ENCODE results near the gene ATG7.

The ATG7 gene

DNA sequence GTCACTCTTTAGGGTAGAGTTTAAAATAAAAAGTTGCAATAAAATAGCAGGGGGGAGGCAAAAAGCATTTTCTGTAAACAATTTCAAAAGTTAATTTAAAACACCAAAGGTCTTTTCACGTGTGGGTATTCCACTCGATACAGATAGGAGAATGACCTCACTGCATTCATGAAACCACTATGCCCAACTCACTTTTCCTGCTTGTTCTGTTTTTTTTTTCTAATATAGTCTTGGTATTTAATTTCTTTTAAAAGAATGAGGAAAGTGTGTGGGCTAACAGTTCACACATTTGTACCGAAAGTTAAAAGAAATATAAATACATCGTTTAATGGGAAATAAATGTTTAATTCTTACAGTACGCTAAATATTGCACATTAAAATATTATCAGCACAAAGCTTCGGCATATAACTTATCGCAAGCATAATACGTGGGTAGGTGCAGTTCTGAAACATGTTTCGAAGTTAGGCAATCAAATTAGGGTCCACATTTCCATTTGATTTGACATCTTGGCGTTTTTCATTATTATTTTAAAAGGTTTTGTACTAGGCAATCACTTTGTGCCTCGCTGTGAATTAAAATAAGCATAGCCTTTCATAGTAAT is 330.1 kb downstream of the ATG7 start:
- no peaks in the 10 kb centered on the region for H3K27me3 ChIP-seq (ENCODE audit: control insufficient read depth in 2 of 2, insufficient read depth in 2 of 2, low read length in 2 of 2)
- no peak overlapping the region for H3K4me3 ChIP-seq (ENCODE audit: low read length in 2 of 2)
- H3K9ac ChIP-seq (ENCODE audit: low read depth in 1 of 2, low read length in 2 of 2) = no peak overlapping the region
- peaks cover 18 to 19% of the 10 kb centered on the region in 2 donors for H3K36me3 ChIP-seq (ENCODE audit: control insufficient read depth in 2 of 2, insufficient read depth in 2 of 2, low read length in 2 of 2)
- no peaks in the 10 kb centered on the region for H3K9me3 ChIP-seq (ENCODE audit: control insufficient read depth in 2 of 2, low read length in 2 of 2)
- peak overlapping the region in 1 of 2 donors; percentile 43 for H3K27ac ChIP-seq (ENCODE audit: low read depth in 2 of 2, low read length in 2 of 2)
- H3K4me1 ChIP-seq (ENCODE audit: control insufficient read depth in 2 of 2, insufficient read depth in 2 of 2, low read length in 2 of 2) = peaks cover 3 to 4% of the 10 kb centered on the region in 2 donors

DNA sequence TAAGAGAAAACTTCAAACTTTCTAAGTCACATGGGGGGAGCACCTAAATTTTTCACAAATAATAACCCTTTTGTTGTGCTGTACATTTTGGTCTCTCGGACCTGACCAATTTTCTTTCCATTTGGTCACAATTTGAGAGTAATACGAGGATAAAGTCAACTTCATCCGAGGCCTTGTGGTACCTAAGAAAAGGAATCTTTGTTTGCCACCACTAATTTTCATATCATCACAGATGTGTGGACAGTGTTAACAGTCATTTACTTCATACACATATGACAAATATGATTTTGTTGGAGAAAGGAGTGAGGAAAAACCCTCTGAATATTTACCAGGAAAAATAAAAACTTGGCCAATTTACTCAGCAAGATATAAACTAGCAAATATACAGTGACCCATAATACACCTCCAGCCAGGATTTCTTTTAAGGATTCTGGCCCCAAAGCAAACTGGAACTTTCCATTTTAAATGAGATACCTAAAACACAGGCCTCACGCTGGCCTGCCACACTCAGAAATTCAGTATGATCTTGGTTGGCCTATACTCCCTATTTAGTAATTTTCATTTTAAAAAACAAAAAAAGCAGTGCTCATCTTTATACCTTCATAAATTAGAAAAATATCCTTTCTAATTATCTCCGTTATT is 330.8 kb downstream of the ATG7 start:
- H3K4me1 ChIP-seq (ENCODE audit: control insufficient read depth in 2 of 2, insufficient read depth in 2 of 2, low read length in 2 of 2) = peaks cover 3 to 4% of the 10 kb centered on the region in 2 donors
- H3K9me3 ChIP-seq (ENCODE audit: control insufficient read depth in 2 of 2, low read length in 2 of 2) = no peaks in the 10 kb centered on the region
- no peak overlapping the region for H3K4me3 ChIP-seq (ENCODE audit: low read length in 2 of 2)
- H3K27me3 ChIP-seq (ENCODE audit: control insufficient read depth in 2 of 2, insufficient read depth in 2 of 2, low read length in 2 of 2) = no peaks in the 10 kb centered on the region
- H3K27ac ChIP-seq (ENCODE audit: low read depth in 2 of 2, low read length in 2 of 2) = peak overlapping the region; percentile 62 to 67
- H3K36me3 ChIP-seq (ENCODE audit: control insufficient read depth in 2 of 2, insufficient read depth in 2 of 2, low read length in 2 of 2) = peaks cover 18 to 19% of the 10 kb centered on the region in 2 donors
- no peak overlapping the region for H3K9ac ChIP-seq (ENCODE audit: low read depth in 1 of 2, low read length in 2 of 2)

DNA sequence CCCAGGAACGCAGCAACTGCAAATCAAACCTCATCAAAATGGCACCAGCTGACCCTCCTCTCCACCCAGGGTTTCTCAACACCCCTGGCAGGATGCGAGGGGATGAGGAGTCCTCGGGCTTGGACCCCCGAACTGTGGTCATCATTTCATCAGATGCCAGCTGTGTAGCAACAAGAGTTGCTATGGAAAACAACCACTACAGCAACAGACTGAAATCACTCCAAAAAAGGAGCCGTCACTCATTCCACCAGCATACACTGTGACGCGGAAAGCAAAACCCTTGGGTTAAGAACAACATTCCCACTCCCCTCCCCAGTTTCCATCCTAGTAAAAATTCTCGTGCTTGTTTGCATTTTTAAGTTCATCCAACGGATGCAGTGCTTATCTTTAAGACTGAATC is 331.4 kb downstream of the ATG7 start:
- H3K9me3 ChIP-seq (ENCODE audit: control insufficient read depth in 2 of 2, low read length in 2 of 2) = no peaks in the 10 kb centered on the region
- H3K9ac ChIP-seq (ENCODE audit: low read depth in 1 of 2, low read length in 2 of 2) = no peak overlapping the region
- H3K4me1 ChIP-seq (ENCODE audit: control insufficient read depth in 2 of 2, insufficient read depth in 2 of 2, low read length in 2 of 2) = peaks cover 3 to 4% of the 10 kb centered on the region in 2 donors
- no peak overlapping the region for H3K4me3 ChIP-seq (ENCODE audit: low read length in 2 of 2)
- H3K27me3 ChIP-seq (ENCODE audit: control insufficient read depth in 2 of 2, insufficient read depth in 2 of 2, low read length in 2 of 2) = no peaks in the 10 kb centered on the region
- H3K27ac ChIP-seq (ENCODE audit: low read depth in 2 of 2, low read length in 2 of 2) = peak overlapping the region; percentile 62 to 67
- H3K36me3 ChIP-seq (ENCODE audit: control insufficient read depth in 2 of 2, insufficient read depth in 2 of 2, low read length in 2 of 2) = peaks cover 18 to 19% of the 10 kb centered on the region in 2 donors

DNA sequence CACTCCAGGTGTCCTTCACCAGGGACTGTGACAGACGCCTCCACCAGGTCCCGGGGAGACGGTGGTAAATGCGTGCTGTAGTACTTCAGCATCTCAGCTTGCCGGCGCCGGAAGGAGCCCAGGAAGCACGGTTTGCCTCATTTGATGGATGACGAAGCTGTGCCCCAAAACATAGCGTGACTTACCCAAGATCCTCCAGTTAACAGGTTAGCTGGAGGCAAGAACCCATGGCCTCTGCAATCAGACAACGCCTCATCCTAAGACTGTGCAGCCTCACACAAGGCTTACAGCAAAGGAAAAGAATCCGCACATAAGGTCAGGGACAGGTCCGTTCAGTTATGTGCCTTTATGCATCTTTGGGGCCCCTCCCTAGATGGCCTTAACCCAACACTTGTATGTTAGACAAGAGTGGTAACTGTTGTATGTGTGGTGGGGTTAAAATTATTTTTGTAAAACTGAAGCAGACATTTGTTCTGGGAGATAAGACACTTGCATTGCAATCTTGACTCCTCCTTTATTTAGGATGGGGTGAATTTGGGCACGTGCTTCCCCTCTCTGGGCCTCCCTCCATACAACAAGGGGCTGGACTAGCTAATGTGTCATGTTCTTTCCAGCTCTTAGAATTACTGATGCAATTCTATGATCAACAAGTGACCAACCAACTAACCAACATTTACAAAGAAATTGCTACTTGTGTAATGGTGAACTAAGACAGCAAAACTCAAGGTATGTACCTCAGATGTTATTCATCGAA is 332.1 kb downstream of the ATG7 start:
- Histone ChIP-seq H3K27me3 (ENCODE audit: control insufficient read depth in 2 of 2, insufficient read depth in 2 of 2, low read length in 2 of 2) (no peaks in the 10 kb centered on the region), H3K27ac (ENCODE audit: low read depth in 2 of 2, low read length in 2 of 2) (peak overlapping the region; percentile 62 to 66), H3K9ac (ENCODE audit: low read depth in 1 of 2, low read length in 2 of 2) (peak overlapping the region in 1 of 2 donors; percentile 23), H3K4me1 (ENCODE audit: control insufficient read depth in 2 of 2, insufficient read depth in 2 of 2, low read length in 2 of 2) (peaks cover 3 to 4% of the 10 kb centered on the region in 2 donors), H3K4me3 (ENCODE audit: low read length in 2 of 2) (no peak overlapping the region), H3K36me3 (ENCODE audit: control insufficient read depth in 2 of 2, insufficient read depth in 2 of 2, low read length in 2 of 2) (peaks cover 18 to 19% of the 10 kb centered on the region in 2 donors), H3K9me3 (ENCODE audit: control insufficient read depth in 2 of 2, low read length in 2 of 2) (no peaks in the 10 kb centered on the region)

DNA sequence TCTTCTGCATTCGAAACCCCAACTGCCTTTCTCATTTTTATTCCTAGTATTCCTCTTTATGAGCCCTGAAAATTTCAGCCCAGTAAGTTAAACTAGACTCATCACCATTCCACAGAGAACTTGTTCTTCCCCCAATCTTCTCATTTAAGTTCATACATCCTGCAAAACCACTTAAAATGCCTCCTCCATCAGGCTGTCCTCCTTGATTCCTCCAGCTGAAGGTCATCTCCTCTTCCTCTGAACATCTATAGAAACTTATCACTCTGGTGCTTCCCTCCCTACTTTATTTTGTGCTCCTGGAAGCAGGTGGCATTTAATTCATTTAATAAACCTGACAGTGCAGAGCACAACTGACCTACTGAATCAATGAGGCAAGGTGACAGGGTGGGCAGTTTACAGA is 333.2 kb downstream of the ATG7 start:
- peaks cover 17% of the 10 kb centered on the region in 2 donors for H3K36me3 ChIP-seq (ENCODE audit: control insufficient read depth in 2 of 2, insufficient read depth in 2 of 2, low read length in 2 of 2)

DNA sequence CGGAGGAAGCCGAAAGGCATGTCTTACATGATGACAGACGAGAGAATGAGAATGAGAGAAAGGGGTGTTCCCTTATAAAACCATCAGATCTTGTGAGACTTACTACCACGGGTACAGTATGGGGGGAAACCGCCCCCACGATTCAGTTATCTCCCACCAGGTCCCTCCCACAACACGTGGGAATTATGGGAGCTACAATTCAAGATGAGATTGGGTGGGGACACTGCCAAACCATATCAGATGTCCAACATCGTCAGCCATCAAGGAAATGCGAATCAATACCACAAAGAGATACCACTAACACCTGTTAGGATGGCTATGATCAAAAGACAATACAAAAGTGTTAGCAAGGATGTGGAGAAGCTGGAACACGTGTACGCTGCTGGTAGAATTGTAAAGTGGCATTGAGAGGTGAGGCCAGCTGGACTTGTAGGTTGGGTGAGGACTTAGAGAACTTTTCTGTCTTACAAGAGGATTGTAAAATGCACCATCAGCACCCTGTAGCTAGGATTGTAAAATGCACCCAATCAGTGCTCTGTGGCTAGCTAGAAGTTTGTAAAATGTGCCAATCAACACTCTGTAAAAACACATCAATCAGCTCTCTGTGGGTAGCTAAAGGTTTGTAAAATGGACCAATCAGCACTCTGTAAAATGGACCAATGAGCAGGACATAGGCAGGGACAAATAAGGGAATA is 334.0 kb downstream of the ATG7 start:
- Histone ChIP-seq H3K4me1 (ENCODE audit: control insufficient read depth in 2 of 2, insufficient read depth in 2 of 2, low read length in 2 of 2) (peaks cover 7 to 15% of the 10 kb centered on the region in 2 donors), H3K4me3 (ENCODE audit: low read length in 2 of 2) (no peak overlapping the region), H3K36me3 (ENCODE audit: control insufficient read depth in 2 of 2, insufficient read depth in 2 of 2, low read length in 2 of 2) (peaks cover 8 to 10% of the 10 kb centered on the region in 2 donors), H3K27ac (ENCODE audit: low read depth in 2 of 2, low read length in 2 of 2) (no peak overlapping the region), H3K27me3 (ENCODE audit: control insufficient read depth in 2 of 2, insufficient read depth in 2 of 2, low read length in 2 of 2) (no peaks in the 10 kb centered on the region), H3K9me3 (ENCODE audit: control insufficient read depth in 2 of 2, low read length in 2 of 2) (no peaks in the 10 kb centered on the region), H3K9ac (ENCODE audit: low read depth in 1 of 2, low read length in 2 of 2) (no peak overlapping the region)

More for the DNA sequence above, 333.2 kb downstream of the ATG7 start:
- H3K4me1 ChIP-seq (ENCODE audit: control insufficient read depth in 2 of 2, insufficient read depth in 2 of 2, low read length in 2 of 2) = peaks cover 10 to 11% of the 10 kb centered on the region in 2 donors
- no peak overlapping the region for H3K9ac ChIP-seq (ENCODE audit: low read depth in 1 of 2, low read length in 2 of 2)
- no peak overlapping the region for H3K27ac ChIP-seq (ENCODE audit: low read depth in 2 of 2, low read length in 2 of 2)
- H3K9me3 ChIP-seq (ENCODE audit: control insufficient read depth in 2 of 2, low read length in 2 of 2) = no peaks in the 10 kb centered on the region
- no peaks in the 10 kb centered on the region for H3K27me3 ChIP-seq (ENCODE audit: control insufficient read depth in 2 of 2, insufficient read depth in 2 of 2, low read length in 2 of 2)
- no peak overlapping the region for H3K4me3 ChIP-seq (ENCODE audit: low read length in 2 of 2)

DNA sequence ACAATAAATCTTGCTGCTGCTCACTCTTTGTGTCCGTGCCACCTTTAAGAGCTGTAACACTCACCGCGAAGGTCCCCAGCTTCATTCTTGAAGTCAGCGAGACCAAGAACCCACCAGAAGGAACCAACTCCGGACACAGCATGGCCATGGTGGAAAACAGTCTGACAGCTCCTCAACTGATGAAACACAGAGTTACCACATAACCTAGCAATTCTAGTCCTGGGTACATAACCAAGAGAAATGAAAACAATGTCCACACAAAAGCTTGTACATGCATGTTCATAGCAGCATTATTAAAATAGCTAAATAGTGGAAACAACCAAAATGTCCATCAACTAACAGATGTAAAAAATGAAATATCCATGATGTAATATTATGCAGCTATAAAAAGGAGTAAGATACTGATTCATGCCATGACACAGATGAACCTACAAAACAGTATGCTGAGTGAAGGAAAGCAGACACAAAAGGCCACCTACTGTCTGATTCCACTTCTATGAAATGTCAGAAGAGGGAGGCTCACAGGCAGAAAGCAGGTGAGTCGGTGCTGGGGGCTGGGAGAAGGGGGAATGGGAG is 334.8 kb downstream of the ATG7 start:
- H3K36me3 ChIP-seq (ENCODE audit: control insufficient read depth in 2 of 2, insufficient read depth in 2 of 2, low read length in 2 of 2) = peaks cover 3 to 5% of the 10 kb centered on the region in 2 donors
- H3K9ac ChIP-seq (ENCODE audit: low read depth in 1 of 2, low read length in 2 of 2) = no peak overlapping the region
- H3K4me3 ChIP-seq (ENCODE audit: low read length in 2 of 2) = no peak overlapping the region
- H3K9me3 ChIP-seq (ENCODE audit: control insufficient read depth in 2 of 2, low read length in 2 of 2) = no peaks in the 10 kb centered on the region
- H3K27ac ChIP-seq (ENCODE audit: low read depth in 2 of 2, low read length in 2 of 2) = no peak overlapping the region
- peaks cover 7 to 15% of the 10 kb centered on the region in 2 donors for H3K4me1 ChIP-seq (ENCODE audit: control insufficient read depth in 2 of 2, insufficient read depth in 2 of 2, low read length in 2 of 2)
- H3K27me3 ChIP-seq (ENCODE audit: control insufficient read depth in 2 of 2, insufficient read depth in 2 of 2, low read length in 2 of 2) = no peaks in the 10 kb centered on the region

Data from mucosa of rectum (tissue), 2 donors.